Dedifferentiated amniotic fluid mesenchymal stem cell (primary cell): ENCODE data around the gene PTRH2.
"Not testable (repeated sequence)": the region's sequence is repeated elsewhere in the genome, so short reads cannot be mapped to it uniquely, and the experiment has no call there.

ENCODE experiments used
- DNase-seq: peaks from one replicate; pipeline ENCODE4 v3.0.0-alpha.2; 2016; ENCODE audit errors: extremely low spot score

Gene PTRH2

DNA sequence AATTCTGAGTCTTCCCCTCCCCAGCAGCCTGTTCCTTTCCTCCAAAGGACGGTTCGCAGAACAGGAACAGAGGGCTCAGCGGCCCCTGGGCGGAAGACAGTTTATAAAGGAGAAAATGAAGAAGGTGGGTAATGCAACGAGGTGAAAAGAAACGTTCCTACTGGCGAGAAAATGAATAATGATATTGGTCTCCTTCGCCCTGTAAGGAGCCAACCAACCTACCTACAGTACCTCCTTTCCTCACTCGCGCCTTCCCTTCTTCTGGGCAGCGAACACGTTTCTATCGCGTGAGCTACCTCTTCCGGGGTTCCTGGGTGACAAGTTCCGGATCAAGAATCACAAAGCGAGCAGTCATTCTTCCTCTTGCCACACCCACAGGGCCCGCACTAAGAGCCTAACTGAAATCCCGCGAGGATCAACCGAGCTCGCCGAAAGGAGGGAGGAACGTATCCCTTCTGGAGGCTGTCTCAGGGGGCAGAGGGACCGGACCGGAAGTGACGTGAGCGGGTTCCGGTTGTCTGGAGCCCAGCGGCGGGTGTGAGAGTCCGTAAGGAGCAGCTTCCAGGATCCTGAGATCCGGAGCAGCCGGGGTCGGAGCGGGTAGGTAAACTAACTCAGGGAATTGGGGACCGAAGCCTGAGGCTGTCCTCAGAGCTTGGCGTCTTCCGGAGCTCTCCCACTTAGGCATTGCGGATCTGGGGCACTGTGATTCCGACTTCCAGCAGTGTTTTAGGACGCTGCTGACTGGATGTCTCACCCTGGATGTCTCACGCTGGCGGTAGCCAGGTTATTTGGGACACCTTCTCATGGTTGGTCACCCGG is at the start of gene PTRH2, which contains the start of gene VMP1:
PTRH2 (minus strand) TSS at position 282 of the 822 bp plus-strand sequence. CDS start 9,452 bp downstream, outside the sequence.
VMP1 (plus strand) TSS at position 506 of the 822 bp plus-strand sequence. CDS start 23,793 bp downstream, outside the sequence.
- DNase-seq = peak; percentile 100

DNA sequence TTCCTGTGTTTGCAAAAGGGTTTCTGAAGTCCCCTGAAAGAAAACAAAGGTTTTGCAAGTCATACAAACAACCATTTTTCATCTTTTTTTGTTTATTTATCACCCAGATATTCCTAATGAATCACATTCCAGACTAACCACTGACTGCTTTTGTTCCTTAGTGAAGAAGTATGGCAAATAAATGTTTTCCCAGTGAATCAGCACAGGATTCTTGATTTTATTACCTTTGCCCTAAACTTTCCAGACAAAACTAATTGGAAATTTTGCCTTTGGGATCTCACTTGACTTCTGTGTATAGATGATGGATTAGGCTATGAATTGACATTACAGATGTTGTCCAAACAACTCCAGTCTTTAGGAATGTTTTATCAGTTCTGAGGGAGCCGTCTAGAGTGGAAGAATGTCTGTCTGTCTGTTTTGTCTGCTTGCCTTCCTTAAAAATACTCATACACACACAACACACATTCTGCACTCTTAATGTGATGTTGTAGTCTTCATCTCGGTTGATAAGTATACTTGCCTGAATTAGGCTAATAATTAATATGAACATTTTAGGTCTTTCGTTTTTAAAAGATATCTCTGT is 49.1 kb upstream of the PTRH2 start:
- peak; percentile 61 for DNase-seq

DNA sequence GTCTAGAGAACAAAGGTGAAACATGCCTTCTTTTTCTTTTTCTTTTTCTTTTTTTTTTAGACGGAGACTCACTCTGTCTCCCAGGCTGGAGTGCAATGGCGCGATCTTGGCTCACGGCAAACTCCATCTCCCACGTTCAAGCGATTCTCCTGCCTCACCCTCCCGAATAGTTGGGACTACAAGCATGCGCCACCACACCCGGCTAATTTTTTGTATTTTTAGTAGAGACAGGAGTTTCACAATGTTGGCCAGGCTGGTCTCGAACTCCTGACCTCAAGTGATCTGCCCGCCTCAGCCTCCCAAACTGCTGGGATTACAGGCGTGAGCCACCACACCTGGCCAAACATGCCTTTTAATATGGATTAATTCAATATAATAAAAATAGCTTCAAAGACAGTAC is 47.8 kb upstream of the PTRH2 start:
- not testable (repeated sequence) for DNase-seq

DNA sequence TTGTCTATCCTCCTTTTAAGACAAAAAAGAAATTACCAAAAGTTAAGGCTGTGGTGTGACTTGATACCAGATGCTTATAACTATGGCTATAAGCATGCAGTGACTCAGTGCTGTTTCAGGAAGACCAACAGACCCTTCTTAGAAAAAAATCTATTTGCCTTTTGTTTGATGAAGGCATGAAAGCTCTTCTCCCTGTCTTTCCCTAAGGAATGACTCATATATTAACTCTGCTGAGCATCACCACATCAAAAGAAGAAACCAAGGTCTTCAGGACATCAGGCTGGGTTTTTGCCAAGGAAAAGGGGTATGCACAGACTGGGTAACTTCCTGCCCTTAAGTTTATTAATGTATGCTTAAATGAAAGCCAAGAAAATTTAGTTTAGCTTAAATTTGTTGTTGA is 47.3 kb upstream of the PTRH2 start:
- DNase-seq = peak; percentile 76

DNA sequence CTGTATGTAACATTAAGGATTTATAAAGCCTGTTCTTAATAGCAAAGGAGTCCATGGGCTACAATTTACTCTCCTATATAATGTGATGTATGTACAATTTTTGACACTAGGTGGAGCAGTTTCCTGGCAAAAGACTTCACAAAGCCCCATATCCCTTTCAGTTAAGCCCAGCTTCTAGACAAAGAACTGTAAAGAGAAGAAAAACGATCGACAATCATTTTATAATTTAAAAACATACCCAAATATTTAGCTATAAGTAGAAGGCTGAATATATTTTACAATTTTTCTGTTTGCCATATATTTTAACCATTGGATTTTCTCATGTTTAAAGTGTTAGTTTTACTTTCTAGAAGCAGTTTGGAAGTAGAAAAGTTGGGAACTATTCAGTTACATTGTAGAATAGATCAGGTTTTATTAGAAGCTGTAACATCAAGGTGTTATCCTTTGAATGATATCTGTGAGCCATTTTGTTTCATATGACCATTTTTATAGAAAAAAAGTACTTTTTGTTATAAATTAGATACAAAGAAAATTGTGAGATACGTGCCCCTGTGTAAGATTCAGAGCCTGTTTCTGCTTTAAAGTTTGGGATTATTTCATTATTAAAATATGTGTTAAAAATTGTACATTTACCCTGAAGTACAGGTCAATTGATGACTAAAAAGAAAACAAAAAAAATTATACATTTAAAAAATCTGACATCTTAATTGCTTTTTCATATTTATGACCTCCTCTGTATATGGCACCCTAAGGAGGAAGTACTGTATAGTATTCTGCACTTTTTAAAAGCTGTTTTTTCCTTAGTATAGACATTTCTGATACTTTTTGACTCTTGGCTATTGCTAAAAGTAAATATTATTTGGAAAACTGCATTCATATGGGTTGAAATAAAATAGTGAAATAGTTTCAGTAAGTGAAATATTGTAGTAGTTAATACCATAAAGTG is 46.6 kb upstream of the PTRH2 start:
- peak; percentile 92 for DNase-seq

DNA sequence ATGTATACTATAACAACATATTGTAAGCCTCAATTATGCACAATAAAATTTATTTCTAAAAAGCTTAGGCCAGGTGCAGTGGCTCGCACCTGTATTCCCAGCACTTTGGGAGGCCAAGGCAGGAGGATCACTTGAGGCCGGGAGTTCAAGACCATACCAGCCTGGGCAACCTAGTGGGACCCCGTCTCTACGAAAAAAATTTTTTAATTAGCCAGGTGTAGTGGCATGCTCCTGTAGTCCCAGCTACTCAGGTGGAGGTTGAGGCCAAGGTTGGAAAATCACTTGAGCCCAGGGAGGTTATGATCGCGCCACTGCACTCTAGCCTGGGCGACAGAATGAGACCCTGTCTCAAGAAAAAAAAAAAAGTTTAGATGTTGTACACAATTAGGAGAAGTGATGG is 45.7 kb upstream of the PTRH2 start:
- no peak for DNase-seq

DNA sequence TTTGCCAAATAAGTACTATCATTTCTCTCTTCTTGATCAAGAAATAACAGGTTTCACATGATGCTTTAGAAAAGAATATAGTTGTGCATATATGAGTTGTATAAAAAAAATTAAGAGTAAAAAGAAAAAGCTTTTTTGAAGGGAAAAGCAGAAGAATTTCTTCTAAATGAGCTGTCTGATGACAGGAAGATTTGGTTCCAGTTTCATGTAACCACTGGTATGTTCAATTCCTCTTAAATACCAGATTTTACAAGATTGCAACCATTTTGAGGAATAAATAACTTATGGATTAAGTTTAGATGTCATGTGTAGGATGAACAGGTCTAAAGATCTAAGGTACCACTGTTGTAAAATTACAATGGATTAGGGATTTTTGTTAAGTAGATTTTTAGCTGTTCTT is 45.2 kb upstream of the PTRH2 start:
- DNase-seq = no peak

DNA sequence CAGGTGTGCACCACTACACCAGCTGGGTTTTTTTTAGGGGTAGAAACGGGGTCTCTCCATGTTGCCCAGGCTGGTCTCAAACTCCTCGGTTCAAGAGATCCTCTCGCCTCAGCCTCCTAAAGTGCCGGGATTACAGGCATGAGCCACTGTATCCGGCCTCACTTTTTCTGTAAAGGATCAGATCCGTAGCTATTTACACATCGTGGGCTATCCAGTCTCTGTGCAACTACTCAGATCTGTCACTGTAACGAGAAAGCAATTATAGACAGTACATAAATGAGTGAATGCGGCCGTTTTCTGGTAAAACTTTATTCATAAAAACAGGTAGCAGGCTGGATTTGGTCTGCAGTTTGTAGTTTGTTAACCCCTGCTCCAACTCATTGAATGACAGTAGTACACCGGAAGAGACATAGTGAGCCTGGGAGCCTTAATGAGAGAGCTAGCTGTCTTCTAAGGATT is 44.8 kb upstream of the PTRH2 start:
- no peak for DNase-seq

DNA sequence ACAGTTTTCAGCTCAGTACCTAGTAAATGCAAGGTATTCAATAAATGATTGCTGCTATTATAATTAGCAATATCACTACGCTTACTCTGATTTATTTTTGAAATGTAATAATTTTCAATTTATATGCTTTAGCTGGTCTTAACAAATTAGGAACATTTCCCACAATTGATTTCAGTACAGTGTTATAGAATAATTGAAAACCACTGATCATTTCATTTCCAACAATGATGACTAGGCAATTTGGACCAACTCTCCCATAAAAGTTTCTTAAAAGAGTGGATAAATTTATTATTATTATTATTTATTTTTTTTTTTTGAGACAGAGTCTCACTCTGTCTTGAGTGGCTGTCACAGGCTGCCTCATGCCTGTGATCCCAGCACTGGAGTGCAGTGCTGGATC is 41.4 kb upstream of the PTRH2 start:
- no peak for DNase-seq

DNA sequence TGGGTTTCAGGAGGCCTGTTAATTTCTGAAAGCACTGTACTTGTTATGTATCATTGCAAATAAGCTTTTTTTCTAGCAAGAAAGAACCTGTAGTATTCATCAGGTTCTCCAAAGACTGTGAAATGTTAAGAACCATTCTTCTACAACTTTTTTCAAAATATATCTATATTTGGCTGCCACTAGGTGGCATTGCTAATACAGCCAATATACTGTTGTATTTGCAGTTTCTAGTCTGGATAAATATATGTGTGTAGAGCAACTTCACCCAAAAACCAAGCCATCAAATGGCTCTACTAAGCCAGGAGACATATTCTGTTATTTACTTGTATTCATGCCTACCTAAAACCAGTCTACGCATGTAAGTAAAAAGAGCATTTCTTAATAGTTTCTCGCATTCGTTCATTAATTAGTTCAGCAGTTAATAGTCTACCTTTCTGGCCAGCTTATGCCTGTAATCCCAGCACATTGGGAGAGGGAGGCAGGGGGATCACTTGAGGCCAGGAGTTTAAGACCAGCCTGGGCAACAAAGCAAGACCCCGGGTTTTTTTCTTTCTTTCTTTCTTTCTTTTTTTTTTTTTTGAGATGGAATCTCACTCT is 39.7 kb upstream of the PTRH2 start:
- DNase-seq = peak; percentile 57

DNA sequence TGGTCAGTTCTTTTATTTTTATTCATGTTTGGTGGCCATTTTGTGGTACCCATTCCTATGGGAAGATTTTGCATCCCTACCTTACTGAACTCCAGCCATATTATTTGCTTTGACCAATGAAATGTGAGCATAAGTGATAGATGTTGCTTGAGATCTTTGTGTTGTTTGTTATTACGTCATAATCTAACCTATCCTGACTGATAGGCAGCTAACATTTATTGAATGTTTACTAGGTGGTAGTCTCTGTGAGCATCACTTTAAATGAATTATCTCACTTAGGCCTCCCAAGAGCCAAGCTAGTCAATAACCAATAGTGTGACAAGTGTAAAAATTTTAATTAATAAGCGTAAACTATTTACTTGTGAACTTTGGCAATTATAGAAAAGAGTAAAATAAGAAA is 37.8 kb upstream of the PTRH2 start:
- DNase-seq = no peak

DNA sequence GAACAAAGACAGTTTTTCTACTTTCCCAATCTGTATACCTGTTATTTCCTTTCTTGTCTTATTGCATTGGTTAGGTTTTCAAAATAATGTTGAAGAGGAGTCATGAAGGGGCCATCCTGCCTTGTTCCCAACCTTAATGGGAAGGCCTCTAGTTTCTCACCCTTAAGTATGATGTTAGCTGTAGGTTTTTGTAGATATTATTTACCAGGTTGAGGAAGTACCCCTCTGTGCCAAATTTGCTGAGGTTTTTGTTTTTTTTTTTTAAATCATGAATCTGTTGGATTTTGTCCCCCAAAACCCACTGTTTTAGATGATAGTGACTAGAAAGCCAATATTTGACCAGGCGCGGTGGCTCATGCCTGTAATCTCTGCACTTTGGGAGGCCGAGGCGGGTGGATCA is 36.6 kb upstream of the PTRH2 start:
- no peak for DNase-seq

DNA sequence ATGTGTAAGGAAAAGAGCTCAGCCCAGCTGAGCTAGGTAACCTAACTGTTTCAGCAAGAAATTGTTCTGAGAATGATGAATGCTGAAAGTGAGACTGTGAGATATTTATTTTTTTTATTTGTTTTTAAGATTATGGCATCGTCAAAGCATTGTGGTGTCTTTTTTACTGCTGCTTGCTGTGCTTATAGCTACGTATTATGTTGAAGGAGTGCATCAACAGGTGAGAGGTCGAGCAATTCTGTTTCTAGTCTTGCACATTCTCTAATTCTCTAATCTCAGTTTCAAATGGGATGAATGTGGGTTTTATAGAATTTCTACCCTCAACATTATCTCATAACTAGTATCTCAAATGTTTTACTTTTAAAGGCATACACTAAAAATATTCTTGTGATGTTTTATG is 30.1 kb upstream of the PTRH2 start:
- no peak for DNase-seq

DNA sequence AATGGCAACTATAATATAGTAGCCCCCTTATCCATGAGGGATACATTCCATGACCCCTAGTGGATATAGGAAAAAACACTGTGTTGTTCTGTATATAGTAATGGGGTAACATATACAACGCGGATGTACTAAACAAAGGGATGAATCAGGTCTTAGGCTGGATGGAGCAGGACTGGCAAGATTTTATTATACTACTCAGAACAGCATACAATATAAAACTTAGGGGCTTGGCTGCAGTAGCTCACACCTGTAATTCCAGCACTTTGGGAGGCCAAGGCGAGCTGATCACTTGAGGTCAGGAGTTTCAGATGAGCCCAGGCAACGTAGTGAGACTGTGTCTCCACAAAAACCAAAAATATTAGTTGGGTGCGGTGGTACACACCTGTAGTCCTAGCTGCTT is 27.0 kb upstream of the PTRH2 start:
- DNase-seq = no peak

DNA sequence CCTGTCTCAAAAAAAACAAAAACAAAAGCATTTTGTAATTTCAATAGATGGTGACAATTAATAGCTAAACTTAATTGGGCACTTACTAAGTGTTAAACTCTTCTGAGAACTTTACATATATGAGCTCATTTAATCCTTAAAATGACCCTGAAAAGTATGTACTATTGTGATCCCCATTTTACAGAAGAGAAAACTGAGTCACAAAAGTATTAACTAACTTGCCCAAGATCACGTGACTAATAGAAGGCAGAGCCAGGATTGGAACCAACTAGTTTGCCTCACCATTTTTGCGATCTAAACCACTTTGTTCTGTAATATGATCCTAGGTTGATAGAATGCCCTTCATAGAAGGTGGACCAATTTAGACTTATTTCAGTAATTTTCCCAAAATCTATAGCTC is 26.5 kb upstream of the PTRH2 start:
- DNase-seq = no peak

DNA sequence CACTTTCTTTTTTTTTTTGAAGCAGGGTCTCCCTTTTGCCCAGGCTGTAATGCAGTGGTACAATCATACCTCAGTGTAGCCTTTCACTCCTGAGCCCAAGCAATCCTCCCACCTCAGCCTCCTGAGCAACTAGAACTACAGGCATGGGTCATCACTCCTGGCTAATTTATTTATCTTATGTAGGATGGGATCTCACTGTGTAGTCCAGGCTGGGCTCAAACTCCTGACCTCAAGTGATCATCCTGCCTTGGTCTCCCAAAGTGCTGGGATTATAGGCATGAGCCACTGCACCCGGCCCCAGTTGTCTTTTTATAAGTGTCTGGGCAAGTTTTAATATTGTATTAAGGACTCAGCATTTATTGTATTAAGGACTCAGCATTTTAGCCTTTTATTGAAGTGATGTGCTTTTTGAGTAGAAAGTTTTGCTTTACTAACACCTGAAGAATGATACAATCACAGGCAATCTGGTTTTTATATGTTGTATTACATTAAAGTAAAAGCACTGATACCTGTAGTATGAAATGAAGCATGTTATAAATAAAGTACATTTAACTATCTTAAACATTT is 23.1 kb upstream of the PTRH2 start:
- no peak for DNase-seq

DNA sequence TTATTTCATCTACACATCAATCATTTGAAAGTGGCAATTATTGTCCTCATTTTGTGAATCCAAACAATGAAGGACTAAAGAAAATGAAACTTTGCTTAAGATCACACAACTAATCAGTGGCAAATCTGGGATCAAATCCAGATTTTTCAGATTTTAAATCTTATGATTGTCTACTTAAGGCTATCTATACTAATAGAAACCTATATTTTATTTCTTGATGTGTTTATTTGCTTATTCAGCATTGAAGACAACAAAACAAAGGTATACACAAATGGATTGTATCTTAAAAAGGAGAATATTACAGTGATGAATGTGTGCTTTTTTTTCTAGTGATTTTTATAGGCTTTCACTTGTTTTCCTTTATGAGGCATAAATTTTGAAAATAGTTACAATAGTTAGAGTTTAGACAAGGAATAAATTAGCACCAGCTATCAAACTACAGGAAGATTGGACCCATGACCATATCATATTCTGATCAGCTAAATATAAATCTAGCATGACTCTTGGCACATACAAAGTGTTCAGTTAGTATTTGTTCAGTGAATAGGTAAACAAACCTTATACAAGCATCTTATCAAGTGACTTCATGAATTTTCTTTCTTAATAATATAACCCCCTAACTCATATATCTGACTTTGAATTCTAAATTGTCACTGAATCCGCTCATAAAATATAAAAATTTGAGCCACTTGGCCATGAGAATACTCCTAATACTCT is 20.7 kb upstream of the PTRH2 start:
- no peak for DNase-seq

DNA sequence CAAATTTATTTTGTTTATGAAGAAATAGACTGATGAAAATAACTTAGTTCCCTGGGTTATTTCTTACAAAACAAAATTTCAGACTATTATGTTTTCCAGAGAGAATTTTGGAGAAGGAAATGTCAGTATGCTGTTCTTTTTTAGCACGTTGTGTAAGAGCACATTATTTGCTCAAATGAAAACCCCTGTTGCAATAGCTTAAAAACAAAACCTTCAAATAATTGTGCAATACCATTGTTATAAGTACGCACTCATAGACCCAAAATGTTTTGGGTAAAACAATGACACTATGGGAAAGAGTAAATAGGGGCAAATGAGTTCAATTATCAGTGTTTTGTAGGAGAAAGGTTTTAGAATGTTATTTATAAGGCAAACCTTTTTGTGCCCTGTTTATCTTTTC is 18.5 kb upstream of the PTRH2 start:
- peak; percentile 47 for DNase-seq

DNA sequence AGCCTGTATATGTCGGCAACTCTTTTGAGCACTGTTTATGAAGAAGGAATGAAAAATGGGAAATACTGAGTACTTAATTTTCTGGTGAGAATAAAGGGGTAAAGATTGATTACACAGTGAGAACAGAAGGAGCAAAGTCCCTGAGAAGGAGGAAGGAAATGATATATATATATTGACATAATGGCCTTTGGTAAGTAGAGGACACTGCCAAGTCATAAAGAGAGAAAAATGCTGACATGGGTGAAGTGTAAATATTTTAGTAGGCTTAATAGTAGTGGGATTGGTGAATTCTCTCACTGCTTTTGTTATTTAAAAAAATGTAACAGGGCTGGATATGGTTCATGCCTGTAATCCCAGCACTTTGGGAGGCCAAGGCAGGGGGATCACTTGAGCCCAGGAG is 16.4 kb upstream of the PTRH2 start:
- DNase-seq = no peak

DNA sequence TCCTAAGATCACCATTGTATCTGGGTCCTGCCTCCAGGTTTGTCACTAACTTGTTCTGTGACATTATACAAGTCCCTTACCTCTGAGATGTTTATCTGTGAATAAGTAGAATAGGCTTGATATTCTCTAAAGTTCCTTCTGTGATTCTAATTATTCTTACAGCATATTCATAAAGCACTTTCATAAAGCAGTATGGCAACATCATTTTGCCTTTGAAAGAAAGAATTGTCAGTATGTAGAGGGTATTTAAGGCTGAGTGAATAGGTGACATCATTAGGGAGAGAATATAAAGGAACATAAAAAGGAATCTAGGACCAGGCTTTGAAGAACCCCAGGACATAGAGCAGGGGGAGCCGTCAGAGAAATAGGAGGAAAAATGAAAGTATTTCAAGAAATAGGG is 15.8 kb upstream of the PTRH2 start:
- DNase-seq = no peak

DNA sequence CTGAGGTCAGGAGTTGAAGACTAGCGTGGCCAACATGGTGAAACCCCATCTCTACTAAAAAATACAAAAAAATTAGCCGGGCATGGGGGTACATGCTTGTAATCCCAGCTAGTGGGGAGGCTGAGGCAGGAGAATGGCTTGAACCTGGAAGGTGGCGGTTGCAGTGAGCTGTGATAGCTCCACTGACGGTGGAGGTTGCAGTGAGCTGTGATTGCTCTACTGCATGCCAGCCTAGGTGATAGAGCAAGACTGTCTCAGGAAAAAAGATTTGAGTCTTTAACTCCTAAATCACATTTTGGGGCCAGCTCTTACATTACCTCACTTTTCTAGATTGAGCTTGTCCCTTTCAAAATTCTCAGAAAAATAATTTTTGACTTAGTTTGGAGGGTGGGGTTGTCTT is 15.4 kb upstream of the PTRH2 start:
- DNase-seq = no peak
